ENCODE data around the gene DLGAP4.

GRCh38 chr20:36394340-36394965, 88.3 kb downstream of the DLGAP4 start:
- no peak for TF ChIP-seq TOX (CRISPR knock-in tag; IDR thresholded peaks at IDR 0.05; ENCODE audit: borderline replicate concordance)
- no peak for TF ChIP-seq ZNF70 (CRISPR knock-in tag; IDR thresholded peaks at IDR 0.05)
- no peak for TF ChIP-seq TSHZ2 (CRISPR knock-in tag; IDR thresholded peaks at IDR 0.05)
- no peak for TF ChIP-seq GLIS3 (CRISPR knock-in tag; IDR thresholded peaks at IDR 0.05)
- TF ChIP-seq ZFP30 (CRISPR knock-in tag; IDR thresholded peaks at IDR 0.05): no peak
- TF ChIP-seq ZFP3 (CRISPR knock-in tag; IDR thresholded peaks at IDR 0.05): no peak
- no peak for TF ChIP-seq ZC3H10 (CRISPR knock-in tag; IDR thresholded peaks at IDR 0.05)
- TF ChIP-seq RARB (CRISPR knock-in tag; IDR thresholded peaks at IDR 0.05): no peak
- no peak for TF ChIP-seq ZNF565 (CRISPR knock-in tag; conservative IDR thresholded peaks at IDR 0.05; ENCODE audit: low read depth)
- TF ChIP-seq CREB5 (CRISPR knock-in tag; IDR thresholded peaks at IDR 0.05; ENCODE audit: low read depth): no peak
- TF ChIP-seq PATZ1 (CRISPR knock-in tag; IDR thresholded peaks at IDR 0.05; ENCODE audit: borderline replicate concordance): no peak
- no peak for TF ChIP-seq CSRNP3 (CRISPR knock-in tag; IDR thresholded peaks at IDR 0.05)
- TF ChIP-seq ESRRG (CRISPR knock-in tag; IDR thresholded peaks at IDR 0.05): no peak

Data from SK-N-SH treated with all-trans-retinoic acid at 6 μM for 48 hours (cell line).